SU-DHL-6 (cell line): Measurements from ENCODE around the gene TBC1D3I.
"Not testable (repeated sequence)": the region's sequence is repeated elsewhere in the genome, so short reads cannot be mapped to it uniquely, and the experiment has no call there.

Experiments used
- EZH2phosphoT487 ChIP-seq: fragments of 200-600 bp; sonication (generic), shearing (Covaris generic); conservative IDR thresholded peaks from 2 replicates; pipeline ENCODE4 v1.6.1; 2018; ENCODE audit warnings: mild to moderate bottlenecking, antibody characterized with exemption, low read length, moderate library complexity, mixed read lengths
- TF ChIP-seq, protein P1 (sequence below): fragments of 200-600 bp; sonication (generic); IDR thresholded peaks from one replicate; pipeline ENCODE4 v1.5.1; 2017; ENCODE audit warnings: antibody characterized with exemption, mild to moderate bottlenecking, low read length, moderate library complexity; ENCODE audit not compliant: insufficient read depth, poor library complexity, severe bottlenecking

DNA sequence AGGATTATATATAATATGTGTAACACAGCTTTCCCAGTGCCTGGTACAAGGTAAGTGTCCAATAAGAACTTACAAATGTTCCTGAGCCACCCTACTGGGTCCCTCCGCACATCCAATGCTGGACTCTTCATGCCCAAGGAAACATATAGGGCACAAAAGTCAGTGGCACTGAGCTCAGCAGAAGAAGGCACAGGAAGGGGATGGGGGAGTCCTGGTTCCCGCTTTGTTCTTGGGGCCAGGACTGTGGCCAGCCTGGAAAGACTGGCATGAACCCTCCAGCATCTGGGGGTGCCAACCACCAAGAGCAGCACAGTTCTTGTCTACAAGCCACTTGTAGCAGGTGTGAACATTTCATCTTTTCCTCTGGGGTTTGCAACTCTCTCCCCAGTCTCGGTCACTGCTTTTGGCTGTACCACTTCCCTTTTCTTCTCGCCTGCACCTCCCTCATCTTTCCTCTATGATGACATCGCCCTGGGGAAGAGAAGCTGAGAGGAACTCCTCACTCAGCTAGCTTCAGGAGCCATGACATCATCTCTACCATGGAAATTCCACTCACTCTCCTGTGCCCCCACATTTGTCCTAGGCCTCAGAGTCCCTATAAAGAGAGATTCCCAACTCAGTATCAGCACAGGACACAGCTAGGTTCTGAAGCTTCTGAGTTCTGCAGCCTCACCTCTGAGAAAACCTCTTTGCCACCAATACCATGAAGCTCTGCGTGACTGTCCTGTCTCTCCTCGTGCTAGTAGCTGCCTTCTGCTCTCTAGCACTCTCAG is 53.7 kb downstream of the TBC1D3I start, which contains the start of gene CCL4L2:
- not testable (repeated sequence) for TF ChIP-seq EZH2phosphoT487
- TF ChIP-seq, protein P1, sequence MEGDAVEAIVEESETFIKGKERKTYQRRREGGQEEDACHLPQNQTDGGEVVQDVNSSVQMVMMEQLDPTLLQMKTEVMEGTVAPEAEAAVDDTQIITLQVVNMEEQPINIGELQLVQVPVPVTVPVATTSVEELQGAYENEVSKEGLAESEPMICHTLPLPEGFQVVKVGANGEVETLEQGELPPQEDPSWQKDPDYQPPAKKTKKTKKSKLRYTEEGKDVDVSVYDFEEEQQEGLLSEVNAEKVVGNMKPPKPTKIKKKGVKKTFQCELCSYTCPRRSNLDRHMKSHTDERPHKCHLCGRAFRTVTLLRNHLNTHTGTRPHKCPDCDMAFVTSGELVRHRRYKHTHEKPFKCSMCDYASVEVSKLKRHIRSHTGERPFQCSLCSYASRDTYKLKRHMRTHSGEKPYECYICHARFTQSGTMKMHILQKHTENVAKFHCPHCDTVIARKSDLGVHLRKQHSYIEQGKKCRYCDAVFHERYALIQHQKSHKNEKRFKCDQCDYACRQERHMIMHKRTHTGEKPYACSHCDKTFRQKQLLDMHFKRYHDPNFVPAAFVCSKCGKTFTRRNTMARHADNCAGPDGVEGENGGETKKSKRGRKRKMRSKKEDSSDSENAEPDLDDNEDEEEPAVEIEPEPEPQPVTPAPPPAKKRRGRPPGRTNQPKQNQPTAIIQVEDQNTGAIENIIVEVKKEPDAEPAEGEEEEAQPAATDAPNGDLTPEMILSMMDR: not testable (repeated sequence)
